Stimulated activated CD8-positive, alpha-beta memory T cell treated with anti-CD3 and anti-CD28 coated beads, Interleukin-4, amount 100 ng/mL, for 24 hours (primary cell): ENCODE results near the gene MTFMT.
"Not testable (repeated sequence)": the region's sequence is repeated elsewhere in the genome, so short reads cannot be mapped to it uniquely, and the experiment has no call there.

Source experiments
- DNase-seq: peaks from one replicate; pipeline ENCODE4 v3.0.0-alpha.2; 2020; ENCODE audit warnings: low read depth

MTFMT gene

GRCh38 chr15:65060641-65061397 is 31.4 kb upstream of the MTFMT start:
- DNase-seq = no peak

- no peak for DNase-seq
These were observed 30.6 kb upstream of the MTFMT start for GRCh38 chr15:65059931-65060596.

- no peak for DNase-seq
These were observed 29.9 kb upstream of the MTFMT start for GRCh38 chr15:65059369-65059750.

- DNase-seq = no peak
These were observed 29.2 kb upstream of the MTFMT start for GRCh38 chr15:65058394-65059368.

- no peak for DNase-seq
These were observed 28.1 kb upstream of the MTFMT start for GRCh38 chr15:65057549-65057940.

GRCh38 chr15:65056868-65057548 is 27.6 kb upstream of the MTFMT start:
- no peak for DNase-seq

GRCh38 chr15:65056106-65056505 is 26.7 kb upstream of the MTFMT start:
- no peak for DNase-seq

- DNase-seq = no peak
These were observed 25.9 kb upstream of the MTFMT start for GRCh38 chr15:65055201-65055870.

GRCh38 chr15:65054333-65055200 is 25.1 kb upstream of the MTFMT start:
- DNase-seq = peak; percentile 26

- DNase-seq = no peak
These were observed 23.5 kb upstream of the MTFMT start for GRCh38 chr15:65052956-65053355.

GRCh38 chr15:65051266-65051665 is 21.8 kb upstream of the MTFMT start:
- DNase-seq = no peak

- no peak for DNase-seq
These were observed 20.8 kb upstream of the MTFMT start for GRCh38 chr15:65050270-65050669.

GRCh38 chr15:65049418-65049840 is 20.0 kb upstream of the MTFMT start:
- peak; percentile 82 for DNase-seq

- no peak for DNase-seq
These were observed 18.8 kb upstream of the MTFMT start for GRCh38 chr15:65048241-65048640.

GRCh38 chr15:65044724-65045481 is 15.5 kb upstream of the MTFMT start, which contains the start of gene SLC51B:
Gene SLC51B, plus strand, starts transcription at chr15:65045387. Its CDS starts 4,618 bp downstream, at chr15:65050005.
- DNase-seq = no peak

- not testable (repeated sequence) for DNase-seq
These were observed 14.8 kb upstream of the MTFMT start for GRCh38 chr15:65044218-65044617.

GRCh38 chr15:65042776-65043327 is 13.4 kb upstream of the MTFMT start:
- no peak for DNase-seq

GRCh38 chr15:65041787-65042186 is 12.3 kb upstream of the MTFMT start:
- DNase-seq = no peak

- no peak for DNase-seq
These were observed 11.0 kb upstream of the MTFMT start for GRCh38 chr15:65040461-65040860.
